Measurements from ENCODE around the gene SLC7A5. TPM values are rescaled to one million over a fixed set of nuclear protein-coding genes. Genes with fewer than 3 reads are reported as not detected.
A peak's percentile ranks its signal among the peaks of the same experiment; 100 is the strongest.

SLC7A5 gene
- total and polyA plus RNA-seq, 2 of the 13 experiments (the other 11 are each of a cell fraction or from before 2014, with no cell fraction given), result 79.6 to 155 TPM

GRCh38 chr16:87842209-87842869 is 27.0 kb downstream of the SLC7A5 start (continued):
- peak; percentile 61; the same call in 1 of the 2 replicates for TF ChIP-seq ZBTB10 (CRISPR knock-in tag; IDR thresholded peaks at IDR 0.05; ENCODE audit: borderline replicate concordance)
- no peak for TF ChIP-seq ZNF30 (CRISPR knock-in tag; IDR thresholded peaks at IDR 0.05)
- no peak for TF ChIP-seq THAP8 (CRISPR knock-in tag; IDR thresholded peaks at IDR 0.05; ENCODE audit: borderline replicate concordance)
- TF ChIP-seq ZNF343 (CRISPR knock-in tag; IDR thresholded peaks at IDR 0.05), result no peak
- TF ChIP-seq ZNF558 (CRISPR knock-in tag; IDR thresholded peaks at IDR 0.05; ENCODE audit: borderline replicate concordance), result no peak
- no peak for TF ChIP-seq REXO4 (CRISPR knock-in tag; IDR thresholded peaks at IDR 0.05; ENCODE audit: borderline replicate concordance)
- no peak; the same call in 1 of the 2 replicates for TF ChIP-seq ZNF891 (CRISPR knock-in tag; IDR thresholded peaks at IDR 0.05)
- TF ChIP-seq RAD21 (CRISPR knock-in tag; IDR thresholded peaks at IDR 0.05), result peak; percentile 7; the same call in 1 of the 2 replicates
- no peak for TF ChIP-seq TOE1 (CRISPR knock-in tag; IDR thresholded peaks at IDR 0.05)
- no peak for TF ChIP-seq TIGD3 (CRISPR knock-in tag; IDR thresholded peaks at IDR 0.05; ENCODE audit: borderline replicate concordance)
- no peak for TF ChIP-seq CREB1 (IDR thresholded peaks at IDR 0.05)
- TF ChIP-seq CREB1 (CRISPR knock-in tag; IDR thresholded peaks at IDR 0.05), result no peak
- TF ChIP-seq IRF9 (CRISPR knock-in tag; IDR thresholded peaks at IDR 0.05; ENCODE audit: borderline replicate concordance), result no peak
- peak; percentile 79; the same call in 1 of the 2 replicates for TF ChIP-seq PATZ1 (CRISPR knock-in tag; IDR thresholded peaks at IDR 0.05)
- peak; percentile 31; the same call in 1 of the 2 replicates for TF ChIP-seq ZNF598 (CRISPR knock-in tag; IDR thresholded peaks at IDR 0.05; ENCODE audit: borderline replicate concordance)
- no peak for TF ChIP-seq ZNF879 (CRISPR knock-in tag; IDR thresholded peaks at IDR 0.05)
- 0 out of 2 replicates have a peak, but pooled peaks have one; percentile 47 for TF ChIP-seq ISL2 (CRISPR knock-in tag; IDR thresholded peaks at IDR 0.05)
- TF ChIP-seq RNF219 (CRISPR knock-in tag; IDR thresholded peaks at IDR 0.05), result no peak
